HEK293 (cell line): ENCODE measurements around the gene IGF1R.

Source experiments
- CTCF ChIA-PET: fragments of 350-600 bp; formaldehyde crosslinking; extraction: SDS; loops from one replicate; lab custom pipeline; 2021; ENCODE audit warnings: antibody characterized with exemption; lab: Yijun Ruan, JAX
- POLR2A ChIA-PET: fragments of 300-600 bp; formaldehyde crosslinking; extraction: SDS; loops from one replicate; lab custom pipeline; 2020; ENCODE audit warnings: antibody characterized with exemption, inconsistent platforms; lab: Yijun Ruan, JAX
- H3K27ac ChIP-seq: fragments of 200-500 bp; sonication (Bioruptor generic); 2 replicates; pipeline ENCODE4 v1.5.1; 2014; ENCODE audit warnings: low read depth, low read length, control low read depth, inconsistent platforms; ENCODE audit errors: extremely low read depth
- H3K36me3 ChIP-seq, 2 experiments: fragments of 200-500 bp in 1 of 2; sonication (Bioruptor generic) in 1 of 2; 1 replicate in 1 of 2; 2 replicates in 1 of 2; pipeline ENCODE4 v1.5.1; 2014 to 2017; ENCODE audit warnings: inconsistent platforms in 2 of 2, low read length in 2 of 2; ENCODE audit not compliant: control insufficient read depth in 2 of 2, insufficient read depth in 1 of 2
- H3K4me1 ChIP-seq: fragments of 200-500 bp; sonication (Bioruptor generic); 2 replicates; pipeline ENCODE4 v1.5.1; 2014; ENCODE audit warnings: mild to moderate bottlenecking, low read length, inconsistent platforms; ENCODE audit not compliant: control insufficient read depth, insufficient read depth
- H3K4me3 ChIP-seq: 2 replicates; pipeline ENCODE4 v1.5.1; 2011; ENCODE audit warnings: low read depth, mild to moderate bottlenecking, control low read depth, low read length, moderate library complexity
- H3K9me3 ChIP-seq: fragments of 200-500 bp; sonication (Bioruptor generic); 2 replicates; pipeline ENCODE4 v1.5.1; 2014; ENCODE audit warnings: low read depth, low read length, inconsistent platforms; ENCODE audit not compliant: control insufficient read depth, insufficient read depth
- BCL11A ChIP-seq: fragments of 450-650 bp; formaldehyde crosslinking; IDR thresholded peaks from 2 replicates; pipeline ENCODE4 v1.5.1; 2016; ENCODE audit warnings: low read depth, missing biosample characterization, missing genetic modification characterization
- IKZF3 ChIP-seq: fragments of 450-650 bp; IDR thresholded peaks from 2 replicates; pipeline ENCODE4 v1.5.0; 2018; ENCODE audit warnings: missing biosample characterization, mild to moderate bottlenecking, missing genetic modification characterization, moderate library complexity
- KLF7 ChIP-seq: fragments of 450-650 bp; formaldehyde crosslinking; IDR thresholded peaks from 2 replicates; pipeline ENCODE4 v1.5.1; 2016; ENCODE audit warnings: missing biosample characterization, missing genetic modification characterization, borderline replicate concordance
- OVOL3 ChIP-seq: fragments of 450-650 bp; formaldehyde crosslinking; IDR thresholded peaks from 2 replicates; pipeline ENCODE4 v1.5.1; 2016; ENCODE audit warnings: missing biosample characterization, missing genetic modification characterization
- SP2 ChIP-seq: fragments of 450-650 bp; formaldehyde crosslinking; IDR thresholded peaks from 2 replicates; pipeline ENCODE4 v1.5.1; 2016; ENCODE audit warnings: missing biosample characterization, missing genetic modification characterization
- ZBTB8A ChIP-seq: fragments of 450-650 bp; formaldehyde crosslinking; IDR thresholded peaks from 2 replicates; pipeline ENCODE4 v1.5.1; 2016; ENCODE audit warnings: missing biosample characterization, missing genetic modification characterization
- ZNF146 ChIP-seq: fragments of 450-650 bp; formaldehyde crosslinking; IDR thresholded peaks from 2 replicates; pipeline ENCODE4 v1.5.1; 2016; ENCODE audit warnings: missing biosample characterization, missing genetic modification characterization
- ZNF157 ChIP-seq: fragments of 450-650 bp; formaldehyde crosslinking; IDR thresholded peaks from 2 replicates; pipeline ENCODE4 v1.5.1; 2016; ENCODE audit warnings: missing biosample characterization, missing genetic modification characterization
- ZNF169 ChIP-seq: fragments of 450-650 bp; formaldehyde crosslinking; IDR thresholded peaks from 2 replicates; pipeline ENCODE4 v1.5.1; 2016; ENCODE audit warnings: missing biosample characterization, missing genetic modification characterization
- ZNF202 ChIP-seq: fragments of 450-650 bp; formaldehyde crosslinking; IDR thresholded peaks from 2 replicates; pipeline ENCODE4 v1.5.1; 2016; ENCODE audit warnings: missing biosample characterization, missing genetic modification characterization, borderline replicate concordance
- ZNF292 ChIP-seq: fragments of 450-650 bp; formaldehyde crosslinking; IDR thresholded peaks from 2 replicates; pipeline ENCODE4 v1.5.1; 2016; ENCODE audit warnings: low read depth, missing biosample characterization, missing genetic modification characterization, borderline replicate concordance
- ZNF350 ChIP-seq: fragments of 450-650 bp; formaldehyde crosslinking; IDR thresholded peaks from 2 replicates; pipeline ENCODE4 v1.5.0; 2017; ENCODE audit warnings: missing biosample characterization, mild to moderate bottlenecking, missing genetic modification characterization
- ZNF423 ChIP-seq: fragments of 450-650 bp; formaldehyde crosslinking; IDR thresholded peaks from 2 replicates; pipeline ENCODE4 v1.5.1; 2016; ENCODE audit warnings: missing biosample characterization, missing genetic modification characterization
- ZNF555 ChIP-seq: fragments of 450-650 bp; formaldehyde crosslinking; conservative IDR thresholded peaks from 2 replicates; pipeline ENCODE4 v1.5.1; 2017; ENCODE audit warnings: missing biosample characterization, mild to moderate bottlenecking, missing genetic modification characterization, inconsistent platforms
- ZNF585B ChIP-seq: fragments of 450-650 bp; formaldehyde crosslinking; IDR thresholded peaks from 2 replicates; pipeline ENCODE4 v1.5.1; 2016; ENCODE audit warnings: missing biosample characterization, missing genetic modification characterization
- ZNF623 ChIP-seq: fragments of 450-650 bp; formaldehyde crosslinking; IDR thresholded peaks from 2 replicates; pipeline ENCODE4 v1.5.1; 2016; ENCODE audit warnings: missing biosample characterization, missing genetic modification characterization
- ZNF791 ChIP-seq: fragments of 450-650 bp; formaldehyde crosslinking; IDR thresholded peaks from 2 replicates; pipeline ENCODE4 v1.5.1; 2016; ENCODE audit warnings: missing biosample characterization, missing genetic modification characterization
- ZNF837 ChIP-seq: fragments of 450-650 bp; formaldehyde crosslinking; IDR thresholded peaks from 2 replicates; pipeline ENCODE4 v1.5.1; 2016; ENCODE audit warnings: missing biosample characterization, missing genetic modification characterization
- ZSCAN30 ChIP-seq: fragments of 450-650 bp; IDR thresholded peaks from 2 replicates; pipeline ENCODE4 v1.5.1; 2018; ENCODE audit warnings: missing biosample characterization, mild to moderate bottlenecking, missing genetic modification characterization, moderate library complexity
- TF ChIP-seq, protein P1 (sequence below): fragments of 450-650 bp; formaldehyde crosslinking; conservative IDR thresholded peaks from 2 replicates; pipeline ENCODE4 v1.5.1; 2016; ENCODE audit warnings: low read depth, missing biosample characterization, missing genetic modification characterization
- TF ChIP-seq, protein P2 (sequence below): fragments of 450-650 bp; IDR thresholded peaks from 2 replicates; pipeline ENCODE4 v1.5.1; 2018; ENCODE audit warnings: missing biosample characterization, missing genetic modification characterization
- TF ChIP-seq, protein P3 (sequence below): fragments of 450-650 bp; formaldehyde crosslinking; IDR thresholded peaks from 2 replicates; pipeline ENCODE4 v1.5.1; 2016; ENCODE audit warnings: missing biosample characterization, missing genetic modification characterization
- TF ChIP-seq, protein P4 (sequence below): fragments of 450-650 bp; formaldehyde crosslinking; IDR thresholded peaks from 2 replicates; pipeline ENCODE4 v1.5.1; 2016; ENCODE audit warnings: missing biosample characterization, missing genetic modification characterization

Gene IGF1R

DNA sequence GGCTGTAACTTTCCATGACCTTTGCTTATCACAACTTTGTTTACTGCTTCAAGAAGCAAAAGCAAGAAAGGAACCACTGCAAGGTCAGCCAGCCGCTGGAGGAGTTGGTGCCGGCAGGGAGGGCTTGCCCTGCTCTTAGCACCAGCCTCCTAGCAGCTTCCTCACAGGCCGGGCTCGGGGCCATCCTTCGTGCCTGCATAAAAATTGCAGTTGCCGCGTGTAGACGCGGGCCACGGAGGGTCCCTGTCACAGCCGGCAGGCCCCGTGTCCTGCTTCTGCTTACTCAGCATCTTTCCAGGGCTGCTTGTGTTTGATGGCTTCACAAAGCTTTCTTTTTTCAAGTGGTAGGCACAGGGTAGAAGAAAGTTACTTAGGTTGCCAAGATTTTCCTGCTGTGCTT lies 274.8 kb downstream of the IGF1R start (continued):
- TF ChIP-seq, protein P1, sequence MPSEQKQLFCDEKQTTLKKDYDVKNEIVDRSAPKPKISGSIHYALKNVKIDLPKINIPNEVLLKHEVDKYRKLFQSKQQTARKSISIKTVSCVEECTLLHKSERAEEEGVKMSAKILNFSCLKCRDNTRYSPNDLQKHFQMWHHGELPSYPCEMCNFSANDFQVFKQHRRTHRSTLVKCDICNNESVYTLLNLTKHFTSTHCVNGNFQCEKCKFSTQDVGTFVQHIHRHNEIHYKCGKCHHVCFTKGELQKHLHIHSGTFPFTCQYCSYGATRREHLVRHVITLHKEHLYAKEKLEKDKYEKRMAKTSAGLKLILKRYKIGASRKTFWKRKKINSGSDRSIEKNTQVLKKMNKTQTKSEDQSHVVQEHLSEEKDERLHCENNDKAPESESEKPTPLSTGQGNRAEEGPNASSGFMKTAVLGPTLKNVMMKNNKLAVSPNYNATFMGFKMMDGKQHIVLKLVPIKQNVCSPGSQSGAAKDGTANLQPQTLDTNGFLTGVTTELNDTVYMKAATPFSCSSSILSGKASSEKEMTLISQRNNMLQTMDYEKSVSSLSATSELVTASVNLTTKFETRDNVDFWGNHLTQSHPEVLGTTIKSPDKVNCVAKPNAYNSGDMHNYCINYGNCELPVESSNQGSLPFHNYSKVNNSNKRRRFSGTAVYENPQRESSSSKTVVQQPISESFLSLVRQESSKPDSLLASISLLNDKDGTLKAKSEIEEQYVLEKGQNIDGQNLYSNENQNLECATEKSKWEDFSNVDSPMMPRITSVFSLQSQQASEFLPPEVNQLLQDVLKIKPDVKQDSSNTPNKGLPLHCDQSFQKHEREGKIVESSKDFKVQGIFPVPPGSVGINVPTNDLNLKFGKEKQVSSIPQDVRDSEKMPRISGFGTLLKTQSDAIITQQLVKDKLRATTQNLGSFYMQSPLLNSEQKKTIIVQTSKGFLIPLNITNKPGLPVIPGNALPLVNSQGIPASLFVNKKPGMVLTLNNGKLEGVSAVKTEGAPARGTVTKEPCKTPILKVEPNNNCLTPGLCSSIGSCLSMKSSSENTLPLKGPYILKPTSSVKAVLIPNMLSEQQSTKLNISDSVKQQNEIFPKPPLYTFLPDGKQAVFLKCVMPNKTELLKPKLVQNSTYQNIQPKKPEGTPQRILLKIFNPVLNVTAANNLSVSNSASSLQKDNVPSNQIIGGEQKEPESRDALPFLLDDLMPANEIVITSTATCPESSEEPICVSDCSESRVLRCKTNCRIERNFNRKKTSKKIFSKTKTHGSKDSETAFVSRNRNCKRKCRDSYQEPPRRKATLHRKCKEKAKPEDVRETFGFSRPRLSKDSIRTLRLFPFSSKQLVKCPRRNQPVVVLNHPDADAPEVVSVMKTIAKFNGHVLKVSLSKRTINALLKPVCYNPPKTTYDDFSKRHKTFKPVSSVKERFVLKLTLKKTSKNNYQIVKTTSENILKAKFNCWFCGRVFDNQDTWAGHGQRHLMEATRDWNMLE (tag by site-specific recombination): no peak
- no peak for TF ChIP-seq ZNF791
- TF ChIP-seq, protein P2, sequence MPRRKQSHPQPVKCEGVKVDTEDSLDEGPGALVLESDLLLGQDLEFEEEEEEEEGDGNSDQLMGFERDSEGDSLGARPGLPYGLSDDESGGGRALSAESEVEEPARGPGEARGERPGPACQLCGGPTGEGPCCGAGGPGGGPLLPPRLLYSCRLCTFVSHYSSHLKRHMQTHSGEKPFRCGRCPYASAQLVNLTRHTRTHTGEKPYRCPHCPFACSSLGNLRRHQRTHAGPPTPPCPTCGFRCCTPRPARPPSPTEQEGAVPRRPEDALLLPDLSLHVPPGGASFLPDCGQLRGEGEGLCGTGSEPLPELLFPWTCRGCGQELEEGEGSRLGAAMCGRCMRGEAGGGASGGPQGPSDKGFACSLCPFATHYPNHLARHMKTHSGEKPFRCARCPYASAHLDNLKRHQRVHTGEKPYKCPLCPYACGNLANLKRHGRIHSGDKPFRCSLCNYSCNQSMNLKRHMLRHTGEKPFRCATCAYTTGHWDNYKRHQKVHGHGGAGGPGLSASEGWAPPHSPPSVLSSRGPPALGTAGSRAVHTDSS (tag by site-specific recombination): no peak
- TF ChIP-seq ZSCAN30 (tag by site-specific recombination): no peak
- TF ChIP-seq, protein P3, sequence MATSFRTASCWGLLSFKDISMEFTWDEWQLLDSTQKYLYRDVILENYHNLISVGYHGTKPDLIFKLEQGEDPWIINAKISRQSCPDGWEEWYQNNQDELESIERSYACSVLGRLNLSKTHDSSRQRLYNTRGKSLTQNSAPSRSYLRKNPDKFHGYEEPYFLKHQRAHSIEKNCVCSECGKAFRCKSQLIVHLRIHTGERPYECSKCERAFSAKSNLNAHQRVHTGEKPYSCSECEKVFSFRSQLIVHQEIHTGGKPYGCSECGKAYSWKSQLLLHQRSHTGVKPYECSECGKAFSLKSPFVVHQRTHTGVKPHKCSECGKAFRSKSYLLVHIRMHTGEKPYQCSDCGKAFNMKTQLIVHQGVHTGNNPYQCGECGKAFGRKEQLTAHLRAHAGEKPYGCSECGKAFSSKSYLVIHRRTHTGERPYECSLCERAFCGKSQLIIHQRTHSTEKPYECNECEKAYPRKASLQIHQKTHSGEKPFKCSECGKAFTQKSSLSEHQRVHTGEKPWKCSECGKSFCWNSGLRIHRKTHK: no peak
- TF ChIP-seq SP2: no peak
- TF ChIP-seq ZNF350 (tag by site-specific recombination): no peak
- no peak for TF ChIP-seq ZNF585B (tag by site-specific recombination)
- TF ChIP-seq ZNF202: no peak
- TF ChIP-seq ZNF555: no peak
- TF ChIP-seq, all 188 proteins: peak for 0

DNA sequence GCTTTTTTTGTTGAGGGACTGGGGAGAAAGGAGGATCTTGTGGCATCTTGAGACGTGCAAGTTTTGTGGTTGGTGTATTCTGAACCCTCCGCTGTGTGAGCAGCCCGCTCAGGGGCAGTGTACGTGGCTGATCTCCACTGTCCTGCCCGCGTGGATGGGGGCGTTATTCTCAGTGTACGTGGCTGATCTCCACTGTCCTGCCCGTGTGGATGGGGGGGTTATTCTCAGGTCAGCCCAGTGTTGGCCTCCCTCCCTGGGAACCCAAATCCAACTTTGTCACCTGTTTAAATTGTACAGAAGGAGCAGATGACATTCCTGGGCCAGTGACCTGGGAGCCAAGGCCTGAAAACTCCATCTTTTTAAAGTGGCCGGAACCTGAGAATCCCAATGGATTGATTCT lies 275.2 kb downstream of the IGF1R start:
- CTCF ChIA-PET: interaction anchor here (1.1 kb wide), 1 partner anchor 153 kb away, joined by 5 read pairs; no protein-coding TSS in a partner anchor

More for the DNA sequence above, 275.2 kb downstream of the IGF1R start:
- H3K36me3 ChIP-seq: peaks cover 20 to 88% of the 10 kb centered on the region in 2 experiments
- no peaks in the 10 kb centered on the region for H3K9me3 ChIP-seq
- H3K4me1 ChIP-seq: no peaks in the 10 kb centered on the region
- no peak overlapping the region for H3K4me3 ChIP-seq
- TF ChIP-seq IKZF3 (tag by site-specific recombination) (no peak), ZNF555 (no peak), ZNF157 (no peak), BCL11A (tag by site-specific recombination) (no peak), OVOL3 (no peak), ZSCAN30 (tag by site-specific recombination) (no peak), ZNF292 (no peak), ZNF146 (tag by site-specific recombination) (no peak), ZNF623 (tag by site-specific recombination) (no peak), ZNF169 (no peak), ZNF837 (no peak), ZBTB8A (tag by site-specific recombination) (no peak), ZNF423 (tag by site-specific recombination) (no peak), KLF7 (tag by site-specific recombination) (no peak)
- TF ChIP-seq, protein P4, sequence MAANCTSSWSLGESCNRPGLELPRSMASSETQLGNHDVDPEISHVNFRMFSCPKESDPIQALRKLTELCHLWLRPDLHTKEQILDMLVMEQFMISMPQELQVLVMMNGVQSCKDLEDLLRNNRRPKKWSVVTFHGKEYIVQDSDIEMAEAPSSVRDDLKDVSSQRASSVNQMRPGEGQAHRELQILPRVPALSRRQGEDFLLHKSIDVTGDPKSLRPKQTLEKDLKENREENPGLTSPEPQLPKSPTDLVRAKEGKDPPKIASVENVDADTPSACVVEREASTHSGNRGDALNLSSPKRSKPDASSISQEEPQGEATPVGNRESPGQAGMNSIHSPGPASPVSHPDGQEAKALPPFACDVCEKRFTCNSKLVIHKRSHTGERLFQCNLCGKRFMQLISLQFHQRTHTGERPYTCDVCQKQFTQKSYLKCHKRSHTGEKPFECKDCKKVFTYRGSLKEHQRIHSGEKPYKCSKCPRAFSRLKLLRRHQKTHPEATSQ: no peak
- TF ChIP-seq, all 188 proteins: peak for 0
- H3K27ac ChIP-seq: no peak overlapping the region
- POLR2A ChIA-PET: no interaction called here
